RWPE1 (cell line): Measurements from ENCODE around the gene COPRS.

Source experiments
- CTCF ChIA-PET: fragments of 350-600 bp; sonication (Branson Sonifier 250); formaldehyde crosslinking; extraction: SDS; loops from one replicate; lab custom pipeline; 2021; lab: Yijun Ruan, JAX
- POLR2A ChIA-PET: fragments of 400-600 bp; formaldehyde crosslinking; extraction: SDS; loops from one replicate; lab custom pipeline; 2020; ENCODE audit warnings: antibody characterized with exemption; ENCODE audit not compliant: low non-redundant PET; lab: Yijun Ruan, JAX
- DNase-seq: peaks from one replicate; pipeline ENCODE4 v3.0.0; 2012; ENCODE audit warnings: low spot score
- H3K27ac ChIP-seq: fragments of 450-650 bp; 2 replicates; pipeline ENCODE4 v1.5.1; 2017
- CTCF ChIP-seq: fragments of 450-650 bp; conservative IDR thresholded peaks from 2 replicates; pipeline ENCODE4 v1.5.1; 2017; ENCODE audit warnings: low read depth, mild to moderate bottlenecking

The COPRS gene

DNA sequence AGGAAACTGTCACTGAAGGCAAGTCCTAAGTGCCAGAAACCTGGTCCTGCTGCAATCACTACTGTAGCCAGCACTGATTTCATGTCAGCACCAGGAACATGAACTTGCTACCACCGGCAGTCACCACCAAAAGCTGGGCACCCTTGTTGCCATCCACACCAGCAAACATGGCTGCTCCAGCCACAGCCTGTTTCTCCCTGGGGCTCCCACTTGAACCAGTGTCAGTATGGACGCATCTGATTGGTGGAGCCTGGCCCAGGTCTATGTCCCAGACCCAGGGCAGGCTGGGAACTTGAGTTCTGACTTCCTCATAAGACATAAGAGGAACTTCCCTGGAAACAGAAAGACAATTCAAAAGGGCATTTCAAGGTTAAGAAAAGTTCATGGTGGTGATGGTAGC is 56.5 kb downstream of the COPRS start:
- ChIA-PET POLR2A (no interaction called here), CTCF (interaction anchor here (0.7 kb wide), 1 partner anchor 64 kb away, joined by 3 read pairs; no protein-coding TSS in a partner anchor)
- DNase-seq = no peak
- H3K27ac ChIP-seq = no peak overlapping the region
- TF ChIP-seq CTCF = no peak
